ENCODE data around the gene PSMG4. TPM values are rescaled to one million over a fixed set of nuclear protein-coding genes. Genes with fewer than 3 reads are reported as not detected.

The PSMG4 gene
- polyA plus RNA-seq, 3 donors = 20.6 to 37.3 (median 34.0) TPM

GRCh38 chr6:3312604-3313231 lies 54.0 kb downstream of the PSMG4 start:
- WGBS, 3 donors = 78 to 84% (median 83%) methylated on average over 11 of the region's 11 CpGs
- H3K27ac ChIP-seq (ENCODE audit: low read depth, low read length) = no peak overlapping the region

DNA sequence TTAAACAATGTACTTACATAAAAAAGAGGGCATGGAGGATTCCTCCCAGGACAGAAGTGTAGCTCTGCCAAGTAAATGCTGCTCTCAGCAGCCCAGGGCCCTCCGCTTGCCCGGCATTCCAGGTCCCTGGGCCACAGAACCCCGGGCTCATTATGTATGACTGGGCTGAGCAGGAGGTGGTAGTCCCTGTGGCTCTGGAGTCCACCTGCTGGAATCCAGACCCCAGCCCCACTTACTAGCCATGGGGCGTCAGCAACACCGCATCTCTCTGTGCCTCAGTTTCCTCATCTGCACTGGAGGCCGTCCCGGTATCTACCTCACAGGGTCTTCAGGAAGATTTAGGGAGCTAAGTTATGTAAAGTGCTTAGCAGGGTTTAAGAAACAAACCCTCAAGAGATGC lies 55.4 kb downstream of the PSMG4 start:
- WGBS, 3 donors = 92 to 97% (median 95%) methylated on average over 7 of the region's 7 CpGs
- no peak overlapping the region for H3K27ac ChIP-seq (ENCODE audit: low read depth, low read length)

DNA sequence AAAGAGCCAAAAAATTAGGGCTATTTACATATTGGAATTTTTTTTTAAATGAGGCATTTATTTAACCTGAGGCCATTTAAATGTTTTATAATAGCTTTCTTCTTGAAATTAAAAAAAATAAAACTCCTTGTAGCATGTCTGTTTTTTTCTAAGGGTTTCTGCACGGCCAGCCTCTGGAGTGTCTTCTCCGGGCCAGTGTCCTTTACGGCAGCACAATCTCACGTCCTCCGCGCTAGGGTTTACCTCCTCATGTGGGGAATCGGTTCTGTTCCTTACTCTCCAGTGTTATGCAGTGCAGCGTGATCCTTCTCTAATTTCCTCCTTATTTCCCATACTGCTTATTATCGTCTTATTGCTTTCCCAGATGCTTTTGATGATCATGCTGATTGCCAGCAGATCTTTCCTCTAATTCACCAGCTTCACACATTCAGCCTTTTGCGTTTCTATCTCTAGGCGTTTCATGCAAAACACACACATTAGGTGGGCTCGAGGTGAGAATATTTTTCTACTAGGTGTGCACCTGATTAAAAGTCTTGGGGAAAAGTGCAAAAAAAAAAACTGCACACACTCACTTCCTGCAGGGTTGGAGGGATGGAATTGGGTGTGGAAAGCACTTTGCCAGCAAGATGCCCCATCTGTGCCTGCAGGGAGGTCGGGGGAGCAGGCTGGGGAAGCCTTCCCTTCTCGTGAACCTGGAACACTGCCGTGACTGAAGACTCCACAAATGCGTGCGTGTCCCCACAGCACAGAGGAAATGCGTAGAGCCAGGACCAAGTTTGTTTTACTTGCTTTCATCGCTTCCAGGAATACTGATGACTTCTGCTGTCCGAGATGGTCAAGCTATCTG lies 56.1 kb downstream of the PSMG4 start:
- no peak overlapping the region for H3K27ac ChIP-seq (ENCODE audit: low read depth, low read length)
- WGBS, 3 donors = 79 to 92% (median 85%) methylated on average over 20 of the region's 20 CpGs

DNA sequence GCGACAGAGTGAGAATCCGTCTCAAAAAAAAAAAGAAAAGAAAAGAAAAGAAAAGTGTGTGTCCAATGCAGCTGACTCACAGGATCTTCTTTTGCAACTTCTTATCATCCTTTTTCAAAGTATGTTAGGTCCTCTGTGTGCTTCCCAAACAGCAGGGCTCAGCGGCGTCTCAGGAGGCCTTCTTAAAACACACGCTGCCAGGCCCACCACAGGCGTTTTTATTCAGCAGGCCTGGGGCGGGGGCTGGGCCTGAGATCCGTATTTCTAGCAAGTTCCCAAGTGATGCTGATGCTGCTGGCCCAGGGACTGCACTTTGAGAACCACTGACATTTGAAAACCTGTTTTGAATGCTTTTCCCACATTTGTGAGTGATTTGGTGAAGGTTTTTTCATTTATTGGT lies 57.1 kb downstream of the PSMG4 start:
- H3K27ac ChIP-seq (ENCODE audit: low read depth, low read length) = no peak overlapping the region
- 82 to 88% (median 83%) methylated on average over 8 of the region's 8 CpGs for WGBS, 3 donors

- H3K27ac ChIP-seq (ENCODE audit: low read depth, low read length) = no peak overlapping the region
- 94 to 96% (median 95%) methylated on average over 9 of the region's 9 CpGs for WGBS, 3 donors
Observed at GRCh38 chr6:3316331-3316730, 57.6 kb downstream of the PSMG4 start.

DNA sequence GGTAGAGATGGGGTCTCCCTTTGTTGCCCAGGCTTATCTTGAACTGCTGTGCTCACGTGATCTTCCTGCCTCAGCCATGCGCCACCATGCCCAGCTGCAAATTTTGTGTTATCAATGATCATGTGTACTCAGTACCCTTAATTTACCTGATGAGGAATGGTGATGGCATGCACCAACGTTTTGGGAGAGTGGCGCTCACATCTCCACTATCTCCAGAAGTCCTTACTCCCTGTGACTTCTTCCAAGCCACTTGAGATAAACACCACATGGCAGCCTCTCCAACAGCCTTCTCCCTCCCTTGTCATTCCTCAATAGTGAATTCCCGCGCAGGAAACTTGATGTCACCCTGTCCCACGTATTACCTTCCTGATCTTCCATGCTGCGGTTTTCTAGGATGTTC lies 58.1 kb downstream of the PSMG4 start:
- 79 to 91% (median 85%) methylated on average over 8 of the region's 8 CpGs for WGBS, 3 donors
- no peak overlapping the region for H3K27ac ChIP-seq (ENCODE audit: low read depth, low read length)

Other genes with a start within 250 kb of the PSMG4 start
- gene RIPK1, start 190.5 kb upstream of the PSMG4 start, polyA plus RNA-seq = 10 to 100 TPM; 10.3 to 21.4 (median 20.0) TPM
- 10 to 100 TPM in 2 of 3 donors, 1 to 10 TPM in 1; 9.4 to 33.4 (median 33.0) TPM for gene BPHL, start 140.2 kb upstream of the PSMG4 start, polyA plus RNA-seq
- gene TUBB2A, start 101.4 kb upstream of the PSMG4 start, polyA plus RNA-seq = 100 to 1,000 TPM in 1 of 3 donors, 10 to 100 TPM in 2; 32.2 to 267 (median 39.8) TPM
- gene TUBB2B, start 31.3 kb upstream of the PSMG4 start, polyA plus RNA-seq = 10 to 100 TPM in 1 of 3 donors, 1 to 10 TPM in 2; 4.7 to 20.5 (median 5.0) TPM
- gene SLC22A23, start 198.1 kb downstream of the PSMG4 start, polyA plus RNA-seq = 10 to 100 TPM in 1 of 3 donors, 1 to 10 TPM in 2; 4.9 to 11.3 (median 7.2) TPM

All from adipose tissue (tissue), 3 donors.